ENCODE data around the gene BPIFB1.

The BPIFB1 gene

DNA sequence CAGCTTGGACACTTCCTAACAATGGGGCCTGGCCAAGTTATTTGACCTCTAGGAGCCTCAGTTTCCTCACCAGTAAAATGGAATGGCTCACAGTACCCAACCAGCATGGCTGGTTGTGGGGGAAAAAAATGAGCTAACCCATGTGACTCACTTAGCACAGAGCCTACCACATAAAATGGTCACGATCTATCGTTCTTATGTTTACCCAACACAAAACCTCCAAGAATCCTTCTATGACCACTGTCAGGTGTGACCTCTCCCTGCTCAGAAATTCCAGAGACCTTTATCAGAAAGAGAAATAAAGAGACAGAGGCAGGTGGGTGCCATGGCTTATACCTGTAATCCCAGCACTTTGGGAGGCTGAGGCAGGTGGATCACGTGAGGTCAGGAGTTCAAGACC lies 39.4 kb downstream of the BPIFB1 start:
- Histone ChIP-seq H3K27me3 (replicated peaks) (no peaks in the 10 kb centered on the region), H3K4me3 (ENCODE audit: low read depth, low read length) (no peak overlapping the region), H3K36me3 (replicated peaks) (no peaks in the 10 kb centered on the region), H3K27ac (no peak overlapping the region)
- no peak for DNase-seq
- TF ChIP-seq, protein P1, sequence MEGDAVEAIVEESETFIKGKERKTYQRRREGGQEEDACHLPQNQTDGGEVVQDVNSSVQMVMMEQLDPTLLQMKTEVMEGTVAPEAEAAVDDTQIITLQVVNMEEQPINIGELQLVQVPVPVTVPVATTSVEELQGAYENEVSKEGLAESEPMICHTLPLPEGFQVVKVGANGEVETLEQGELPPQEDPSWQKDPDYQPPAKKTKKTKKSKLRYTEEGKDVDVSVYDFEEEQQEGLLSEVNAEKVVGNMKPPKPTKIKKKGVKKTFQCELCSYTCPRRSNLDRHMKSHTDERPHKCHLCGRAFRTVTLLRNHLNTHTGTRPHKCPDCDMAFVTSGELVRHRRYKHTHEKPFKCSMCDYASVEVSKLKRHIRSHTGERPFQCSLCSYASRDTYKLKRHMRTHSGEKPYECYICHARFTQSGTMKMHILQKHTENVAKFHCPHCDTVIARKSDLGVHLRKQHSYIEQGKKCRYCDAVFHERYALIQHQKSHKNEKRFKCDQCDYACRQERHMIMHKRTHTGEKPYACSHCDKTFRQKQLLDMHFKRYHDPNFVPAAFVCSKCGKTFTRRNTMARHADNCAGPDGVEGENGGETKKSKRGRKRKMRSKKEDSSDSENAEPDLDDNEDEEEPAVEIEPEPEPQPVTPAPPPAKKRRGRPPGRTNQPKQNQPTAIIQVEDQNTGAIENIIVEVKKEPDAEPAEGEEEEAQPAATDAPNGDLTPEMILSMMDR (IDR thresholded peaks at IDR 0.05; ENCODE audit: low read depth, low read length, missing control alignments), result no peak
- in situ Hi-C loops (cut with HindIII; ENCODE audit: low pct_ligation_motif_present, low sequenced_read_pairs), result no loop called here

GRCh38 chr20:33323236-33323635 lies 40.2 kb downstream of the BPIFB1 start:
- Histone ChIP-seq H3K4me3 (ENCODE audit: low read depth, low read length) (no peak overlapping the region), H3K36me3 (replicated peaks) (no peaks in the 10 kb centered on the region), H3K27ac (no peak overlapping the region), H3K27me3 (replicated peaks) (no peaks in the 10 kb centered on the region)
- in situ Hi-C loops (cut with HindIII; ENCODE audit: low pct_ligation_motif_present, low sequenced_read_pairs), result no loop called here
- TF ChIP-seq, protein P1 (IDR thresholded peaks at IDR 0.05; ENCODE audit: low read depth, low read length, missing control alignments), result no peak
- DNase-seq, result no peak

GRCh38 chr20:33325350-33325749 lies 42.3 kb downstream of the BPIFB1 start:
- no peak for DNase-seq
- no peaks in the 10 kb centered on the region for H3K27me3 ChIP-seq (replicated peaks)

GRCh38 chr20:33328157-33329137 lies 45.4 kb downstream of the BPIFB1 start:
- Histone ChIP-seq H3K27me3 (replicated peaks) (no peaks in the 10 kb centered on the region), H3K4me3 (ENCODE audit: low read depth, low read length) (no peak overlapping the region), H3K27ac (no peak overlapping the region), H3K36me3 (replicated peaks) (no peaks in the 10 kb centered on the region)
- TF ChIP-seq, protein P1 (IDR thresholded peaks at IDR 0.05; ENCODE audit: low read depth, low read length, missing control alignments), result no peak
- in situ Hi-C loops (cut with HindIII; ENCODE audit: low pct_ligation_motif_present, low sequenced_read_pairs), result no loop called here
- no peak for DNase-seq

More at GRCh38 chr20:33325350-33325749, 42.3 kb downstream of the BPIFB1 start:
- TF ChIP-seq, protein P1 (IDR thresholded peaks at IDR 0.05; ENCODE audit: low read depth, low read length, missing control alignments), result no peak
- H3K4me3 ChIP-seq (ENCODE audit: low read depth, low read length), result no peak overlapping the region
- H3K27ac ChIP-seq, result no peak overlapping the region
- H3K36me3 ChIP-seq (replicated peaks), result no peaks in the 10 kb centered on the region
- in situ Hi-C loops (cut with HindIII; ENCODE audit: low pct_ligation_motif_present, low sequenced_read_pairs), result no loop called here

DNA sequence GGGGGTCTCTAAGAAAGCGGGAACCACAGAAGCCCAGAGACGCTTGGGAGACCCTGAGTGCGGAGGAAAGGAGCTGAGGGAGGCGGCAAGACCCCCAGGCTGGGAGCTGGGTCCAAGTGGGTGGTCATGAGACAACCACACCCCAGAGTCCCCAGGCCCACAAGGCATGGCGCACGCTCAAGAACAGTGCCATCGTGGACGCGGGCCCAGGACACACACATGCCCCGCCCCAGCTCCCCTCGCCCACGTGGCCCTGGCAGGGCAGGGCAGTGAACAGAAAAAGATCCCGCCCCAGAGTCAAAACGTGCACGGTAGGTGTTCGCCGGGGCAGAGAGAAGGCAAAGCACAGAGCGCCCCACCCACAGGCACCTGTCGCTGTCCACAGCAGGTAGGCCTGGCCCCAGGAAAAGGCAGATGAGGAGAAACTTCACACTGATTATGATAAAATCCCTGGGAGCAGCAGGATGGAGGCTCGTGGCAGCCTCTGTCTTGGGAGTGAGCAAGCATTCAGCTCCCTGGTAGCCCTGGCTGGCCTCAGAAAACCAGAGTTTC lies 50.0 kb downstream of the BPIFB1 start:
- TF ChIP-seq, protein P1 (IDR thresholded peaks at IDR 0.05; ENCODE audit: low read depth, low read length, missing control alignments), result no peak
- Histone ChIP-seq H3K27me3 (replicated peaks) (no peaks in the 10 kb centered on the region), H3K36me3 (replicated peaks) (no peaks in the 10 kb centered on the region), H3K4me3 (ENCODE audit: low read depth, low read length) (no peak overlapping the region), H3K27ac (no peak overlapping the region)
- no peak for DNase-seq
- in situ Hi-C loops (cut with HindIII; ENCODE audit: low pct_ligation_motif_present, low sequenced_read_pairs), result no loop called here

Data from brain microvascular endothelial cell (primary cell).